Transverse colon (tissue), 4 donors: Measurements from ENCODE around the gene CNPY2.

ENCODE experiments used
- EP300 ChIP-seq: sonication (generic); formaldehyde crosslinking; IDR thresholded peaks from one replicate; pipeline ENCODE4 v1.6.1; 2017; ENCODE audit warnings: antibody characterized with exemption, low read depth
- POLR2A ChIP-seq: fragments of 450-650 bp; IDR thresholded peaks from one replicate; pipeline ENCODE4 v1.6.1; 2016; ENCODE audit warnings: antibody characterized with exemption, mild to moderate bottlenecking, moderate library complexity
- POLR2AphosphoS5 ChIP-seq, 3 donors: sonication (generic); formaldehyde crosslinking; IDR thresholded peaks; one replicate each; pipeline ENCODE4 v1.6.1; 2016; ENCODE audit warnings: antibody characterized with exemption in 3 of 3
- TF ChIP-seq, protein P1 (sequence below), 5 experiments: fragments of 200-600 bp in 3 of 5; fragments of 450-650 bp in 2 of 5; sonication (generic) in 3 of 5; IDR thresholded peaks; 1 replicate in 2 of 5; 2 replicates in 3 of 5; pipeline ENCODE4 v1.5.1; 2016 to 2017; ENCODE audit warnings: antibody characterized with exemption in 5 of 5, inconsistent platforms in 3 of 5, mild to moderate bottlenecking in 2 of 5, moderate library complexity in 1 of 5

DNA sequence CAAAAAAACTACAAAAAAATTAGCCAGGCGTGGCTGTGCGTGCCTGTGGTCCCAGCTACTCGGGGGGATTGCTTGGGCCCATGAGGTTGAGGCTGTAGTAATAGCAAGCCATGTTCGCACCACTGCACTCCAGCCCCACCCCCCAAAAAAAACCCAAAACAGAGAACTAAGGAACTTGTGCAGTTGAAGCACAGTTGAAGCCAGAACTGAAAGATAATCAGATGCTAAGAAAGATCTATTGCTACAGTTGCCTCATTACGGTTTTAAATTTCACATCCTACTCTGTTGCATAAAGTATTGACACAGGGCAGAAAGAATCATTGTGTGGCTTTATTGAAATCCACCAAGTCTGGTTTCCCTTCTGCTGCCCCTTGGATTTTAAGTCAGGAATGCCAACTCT lies 19.5 kb downstream of the CNPY2 start:
- TF ChIP-seq, protein P1, sequence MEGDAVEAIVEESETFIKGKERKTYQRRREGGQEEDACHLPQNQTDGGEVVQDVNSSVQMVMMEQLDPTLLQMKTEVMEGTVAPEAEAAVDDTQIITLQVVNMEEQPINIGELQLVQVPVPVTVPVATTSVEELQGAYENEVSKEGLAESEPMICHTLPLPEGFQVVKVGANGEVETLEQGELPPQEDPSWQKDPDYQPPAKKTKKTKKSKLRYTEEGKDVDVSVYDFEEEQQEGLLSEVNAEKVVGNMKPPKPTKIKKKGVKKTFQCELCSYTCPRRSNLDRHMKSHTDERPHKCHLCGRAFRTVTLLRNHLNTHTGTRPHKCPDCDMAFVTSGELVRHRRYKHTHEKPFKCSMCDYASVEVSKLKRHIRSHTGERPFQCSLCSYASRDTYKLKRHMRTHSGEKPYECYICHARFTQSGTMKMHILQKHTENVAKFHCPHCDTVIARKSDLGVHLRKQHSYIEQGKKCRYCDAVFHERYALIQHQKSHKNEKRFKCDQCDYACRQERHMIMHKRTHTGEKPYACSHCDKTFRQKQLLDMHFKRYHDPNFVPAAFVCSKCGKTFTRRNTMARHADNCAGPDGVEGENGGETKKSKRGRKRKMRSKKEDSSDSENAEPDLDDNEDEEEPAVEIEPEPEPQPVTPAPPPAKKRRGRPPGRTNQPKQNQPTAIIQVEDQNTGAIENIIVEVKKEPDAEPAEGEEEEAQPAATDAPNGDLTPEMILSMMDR (IDR thresholded peaks at IDR 0.05) = no peak
- TF ChIP-seq EP300 (no peak), POLR2A (no peak), POLR2AphosphoS5 (IDR thresholded peaks at IDR 0.05) (no peak)
